ENCODE results near the gene PHF21A.

DNA sequence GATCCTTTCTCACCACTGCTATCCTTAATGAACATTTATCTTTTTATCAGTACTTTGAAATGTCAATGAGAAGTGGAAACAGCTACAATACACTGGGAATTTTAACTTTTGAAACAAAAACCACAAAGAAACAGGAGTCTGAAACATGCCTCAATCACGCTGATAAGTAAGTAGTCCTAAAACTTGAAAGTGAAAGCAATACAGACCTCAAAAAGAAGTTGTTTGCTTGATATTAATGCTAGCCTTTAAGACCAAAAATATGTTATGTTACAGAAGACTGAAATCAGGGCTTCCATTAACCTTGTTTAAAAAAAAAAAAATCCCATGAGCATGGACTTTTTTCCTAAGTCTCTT, 21.3 kb downstream of the PHF21A start:
- TF ChIP-seq, protein P1, sequence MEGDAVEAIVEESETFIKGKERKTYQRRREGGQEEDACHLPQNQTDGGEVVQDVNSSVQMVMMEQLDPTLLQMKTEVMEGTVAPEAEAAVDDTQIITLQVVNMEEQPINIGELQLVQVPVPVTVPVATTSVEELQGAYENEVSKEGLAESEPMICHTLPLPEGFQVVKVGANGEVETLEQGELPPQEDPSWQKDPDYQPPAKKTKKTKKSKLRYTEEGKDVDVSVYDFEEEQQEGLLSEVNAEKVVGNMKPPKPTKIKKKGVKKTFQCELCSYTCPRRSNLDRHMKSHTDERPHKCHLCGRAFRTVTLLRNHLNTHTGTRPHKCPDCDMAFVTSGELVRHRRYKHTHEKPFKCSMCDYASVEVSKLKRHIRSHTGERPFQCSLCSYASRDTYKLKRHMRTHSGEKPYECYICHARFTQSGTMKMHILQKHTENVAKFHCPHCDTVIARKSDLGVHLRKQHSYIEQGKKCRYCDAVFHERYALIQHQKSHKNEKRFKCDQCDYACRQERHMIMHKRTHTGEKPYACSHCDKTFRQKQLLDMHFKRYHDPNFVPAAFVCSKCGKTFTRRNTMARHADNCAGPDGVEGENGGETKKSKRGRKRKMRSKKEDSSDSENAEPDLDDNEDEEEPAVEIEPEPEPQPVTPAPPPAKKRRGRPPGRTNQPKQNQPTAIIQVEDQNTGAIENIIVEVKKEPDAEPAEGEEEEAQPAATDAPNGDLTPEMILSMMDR (IDR thresholded peaks at IDR 0.05; ENCODE audit: extremely low read depth in 1 of 2, insufficient read depth in 1 of 2, low read depth in 1 of 2, low read length in 2 of 2): no peak
- TF ChIP-seq, protein P2, sequence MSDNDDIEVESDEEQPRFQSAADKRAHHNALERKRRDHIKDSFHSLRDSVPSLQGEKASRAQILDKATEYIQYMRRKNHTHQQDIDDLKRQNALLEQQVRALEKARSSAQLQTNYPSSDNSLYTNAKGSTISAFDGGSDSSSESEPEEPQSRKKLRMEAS (IDR thresholded peaks at IDR 0.05; ENCODE audit: insufficient read depth, insufficient read length): no peak
- no peak for TF ChIP-seq POLR2A (IDR thresholded peaks at IDR 0.05; ENCODE audit: low read depth, low read length)
- TF ChIP-seq EZH2 (IDR thresholded peaks at IDR 0.05; ENCODE audit: borderline replicate concordance, low read depth, low read length, severe bottlenecking): no peak
- TF ChIP-seq FOS (IDR thresholded peaks at IDR 0.05; ENCODE audit: borderline replicate concordance, insufficient read depth, low read length): no peak

All from endothelial cell of umbilical vein (primary cell).